ENCODE results near the gene WDR49. TPM values are rescaled to one million over a fixed set of nuclear protein-coding genes. Genes with fewer than 3 reads are reported as not detected.

The WDR49 gene
- total RNA-seq, 1 experiment from 2014 or later, result 0.34 TPM

GRCh38 chr3:167657684-167658225, 4.0 kb upstream of the WDR49 start:
- ATAC-seq, result no peak
- no peak overlapping the region for H3K4me3 ChIP-seq (replicated peaks in 1 of 2; ENCODE audit: low read depth in 1 of 2, low read length in 2 of 2)
- H4K20me1 ChIP-seq (ENCODE audit: insufficient read depth), result no peaks in the 10 kb centered on the region
- no peak overlapping the region for H3K4me2 ChIP-seq (ENCODE audit: low read length)
- H3K27ac ChIP-seq (ENCODE audit: low read depth, low read length), result no peak overlapping the region
- H3K79me2 ChIP-seq (ENCODE audit: insufficient read depth, low read length), result no peaks in the 10 kb centered on the region
- H3K9ac ChIP-seq (ENCODE audit: low read length), result no peak overlapping the region
- CTCF ChIA-PET, result no interaction called here
- intact Hi-C loops (cut with micrococcal nuclease), result no loop called here
- POLR2A ChIA-PET, result no interaction called here
- H3K9me2 ChIP-seq (ENCODE audit: insufficient read depth), result no peaks in the 10 kb centered on the region
- H3K9me3 ChIP-seq (ENCODE audit: control insufficient read depth in 1 of 2, insufficient read depth in 1 of 2, low read depth in 1 of 2, low read length in 2 of 2), result no peaks in the 10 kb centered on the region
- no peaks in the 10 kb centered on the region for H3K36me3 ChIP-seq (ENCODE audit: control insufficient read depth in 1 of 2, insufficient read depth in 2 of 2, low read length in 2 of 2)
- RAD21 ChIA-PET (ENCODE audit: low non-redundant PET in 1 of 2, low total read pairs in 2 of 2, uncharacterized antibody in 2 of 2, unreplicated experiment in 2 of 2), result no interaction called here
- no peaks in the 10 kb centered on the region for H3K4me1 ChIP-seq (ENCODE audit: control insufficient read depth in 1 of 2, insufficient read depth in 2 of 2, low read length in 2 of 2)
- H2AFZ ChIP-seq (ENCODE audit: low read depth, low read length, poor library complexity, severe bottlenecking), result no peak overlapping the region
- DNase-seq (ENCODE audit: low read depth, low spot score), result no peak
- TF ChIP-seq, protein P1, sequence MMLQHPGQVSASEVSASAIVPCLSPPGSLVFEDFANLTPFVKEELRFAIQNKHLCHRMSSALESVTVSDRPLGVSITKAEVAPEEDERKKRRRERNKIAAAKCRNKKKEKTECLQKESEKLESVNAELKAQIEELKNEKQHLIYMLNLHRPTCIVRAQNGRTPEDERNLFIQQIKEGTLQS (IDR thresholded peaks at IDR 0.05), result no peak
- TF ChIP-seq FOSL1 (IDR thresholded peaks at IDR 0.05; ENCODE audit: low read depth) (no peak), SIN3A (IDR thresholded peaks at IDR 0.05; ENCODE audit: low read depth) (no peak), JUND (IDR thresholded peaks at IDR 0.05) (no peak), EGR1 (IDR thresholded peaks at IDR 0.05; ENCODE audit: low read depth) (no peak), CTCF (IDR thresholded peaks at IDR 0.05 in 2 of 3, conservative IDR thresholded peaks at IDR 0.05 in 1 of 3; ENCODE audit: borderline replicate concordance in 1 of 3, insufficient read depth in 1 of 3, low read depth in 2 of 3, low read length in 2 of 3) (no peak), REST (IDR thresholded peaks at IDR 0.05; ENCODE audit: low read depth) (no peak), SP1 (IDR thresholded peaks at IDR 0.05; ENCODE audit: low read depth) (no peak), MAX (IDR thresholded peaks at IDR 0.05) (no peak), ZNF274 (IDR thresholded peaks at IDR 0.05; ENCODE audit: low read depth, low read length) (no peak), EZH2phosphoT487 (IDR thresholded peaks at IDR 0.05; ENCODE audit: borderline replicate concordance) (no peak), EZH2 (IDR thresholded peaks at IDR 0.05) (no peak), CBX3 (IDR thresholded peaks at IDR 0.05; ENCODE audit: low read depth) (no peak), ZFX (IDR thresholded peaks at IDR 0.05) (no peak), CEBPB (IDR thresholded peaks at IDR 0.05; ENCODE audit: low read depth) (no peak), POLR2AphosphoS5 (IDR thresholded peaks at IDR 0.05; ENCODE audit: low read depth, low read length) (no peak), POLR2A (IDR thresholded peaks at IDR 0.05; ENCODE audit: borderline replicate concordance, extremely low read depth, insufficient read depth, insufficient read length) (no peak), TCF7L2 (IDR thresholded peaks at IDR 0.05; ENCODE audit: borderline replicate concordance, extremely low read depth, insufficient read depth, insufficient read length) (no peak), YY1 (IDR thresholded peaks at IDR 0.05; ENCODE audit: extremely low read depth, insufficient replicate concordance, low read depth, low read length) (no peak)
- TF ChIP-seq, protein P2, sequence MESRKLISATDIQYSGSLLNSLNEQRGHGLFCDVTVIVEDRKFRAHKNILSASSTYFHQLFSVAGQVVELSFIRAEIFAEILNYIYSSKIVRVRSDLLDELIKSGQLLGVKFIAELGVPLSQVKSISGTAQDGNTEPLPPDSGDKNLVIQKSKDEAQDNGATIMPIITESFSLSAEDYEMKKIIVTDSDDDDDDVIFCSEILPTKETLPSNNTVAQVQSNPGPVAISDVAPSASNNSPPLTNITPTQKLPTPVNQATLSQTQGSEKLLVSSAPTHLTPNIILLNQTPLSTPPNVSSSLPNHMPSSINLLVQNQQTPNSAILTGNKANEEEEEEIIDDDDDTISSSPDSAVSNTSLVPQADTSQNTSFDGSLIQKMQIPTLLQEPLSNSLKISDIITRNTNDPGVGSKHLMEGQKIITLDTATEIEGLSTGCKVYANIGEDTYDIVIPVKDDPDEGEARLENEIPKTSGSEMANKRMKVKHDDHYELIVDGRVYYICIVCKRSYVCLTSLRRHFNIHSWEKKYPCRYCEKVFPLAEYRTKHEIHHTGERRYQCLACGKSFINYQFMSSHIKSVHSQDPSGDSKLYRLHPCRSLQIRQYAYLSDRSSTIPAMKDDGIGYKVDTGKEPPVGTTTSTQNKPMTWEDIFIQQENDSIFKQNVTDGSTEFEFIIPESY (IDR thresholded peaks at IDR 0.05; ENCODE audit: extremely low read depth, insufficient replicate concordance, low read length), result no peak
- no peaks in the 10 kb centered on the region for H3K27me3 ChIP-seq (ENCODE audit: insufficient read depth, low read length)
- no TSS peak for BruUV-seq (replicated peaks)
